Activated CD8-positive, alpha-beta T cell treated with anti-CD3 and anti-CD28 coated beads for 36 hours (primary cell): ENCODE measurements around the gene UBE2L6. TPM values are rescaled to one million over a fixed set of nuclear protein-coding genes. Genes with fewer than 3 reads are reported as not detected.
A peak's percentile ranks its signal among the peaks of the same experiment; 100 is the strongest.

Experiments
- ATAC-seq: fragments of 200-7000 bp; cut with Tn5 transposase; one replicate; pipeline ENCODE4 v1.10.0; 2021; ENCODE audit warnings: mild to moderate bottlenecking, moderate library complexity
- CTCF ChIA-PET: fragments of 350-600 bp; sonication (Branson Sonifier 250); formaldehyde crosslinking; loops from one replicate; lab custom pipeline; 2021; ENCODE audit warnings: antibody characterized with exemption; lab: Charles Lee
- POLR2A ChIA-PET: fragments of 350-600 bp; sonication (Branson Sonifier 250); formaldehyde crosslinking; loops from one replicate; lab custom pipeline; 2021; ENCODE audit warnings: antibody characterized with exemption; lab: Charles Lee
- DNase-seq: peaks from one replicate; pipeline ENCODE4 v3.0.0-alpha.2; 2020
- H3K27ac Mint-ChIP-seq: one replicate; pipeline ENCODE4 v1.8.0; 2021; ENCODE audit warnings: mild to moderate bottlenecking, mixed read lengths
- H3K27me3 Mint-ChIP-seq: one replicate; pipeline ENCODE4 v1.8.0; 2021; ENCODE audit warnings: mixed read lengths
- H3K36me3 Mint-ChIP-seq: one replicate; pipeline ENCODE4 v1.8.0; 2021; ENCODE audit warnings: low read depth, mixed read lengths
- H3K4me1 Mint-ChIP-seq: one replicate; pipeline ENCODE4 v1.8.0; 2021; ENCODE audit warnings: low read depth, mixed read lengths
- H3K4me3 Mint-ChIP-seq: one replicate; pipeline ENCODE4 v1.8.0; 2021; ENCODE audit warnings: mild to moderate bottlenecking, moderate library complexity, mixed read lengths
- H3K9me3 Mint-ChIP-seq: one replicate; pipeline ENCODE4 v1.8.0; 2021; ENCODE audit warnings: mixed read lengths
- CTCF ChIP-seq: fragments of 200-600 bp; IDR thresholded peaks from one replicate; pipeline ENCODE4 v1.8.0; 2022; ENCODE audit warnings: antibody characterized with exemption, mild to moderate bottlenecking
- intact Hi-C: fragments of 100-400 bp; cut with micrococcal nuclease; formaldehyde crosslinking; loops from one replicate; pipeline ENCODE4 v1.10.0; 2022
- total RNA-seq, 2 experiments: library from RNA; stranded (reverse); gene quantifications; one replicate each; pipeline ENCODE4 v1.2.3, GENCODE V29; 2021

The UBE2L6 gene
- total RNA-seq, 2 experiments from 2014 or later = 148 to 159 TPM

GRCh38 chr11:57566005-57566904 lies 1.2 kb downstream of the UBE2L6 start:
- intact Hi-C loops = no loop called here
- CTCF ChIA-PET = interaction anchor here (0.7 to 9.6 kb wide), 5 partner anchors 40 to 78 kb away, joined by 3 to 346 read pairs (median 7); no protein-coding TSS in a partner anchor
- no peaks in the 10 kb centered on the region for H3K27me3 Mint-ChIP-seq
- peak overlapping the region; percentile 98 for H3K27ac Mint-ChIP-seq
- no peak for TF ChIP-seq CTCF
- no peaks in the 10 kb centered on the region for H3K9me3 Mint-ChIP-seq
- H3K4me1 Mint-ChIP-seq = peaks cover 39% of the 10 kb centered on the region
- DNase-seq (peak; percentile 44), ATAC-seq (peak; percentile 47)
- POLR2A ChIA-PET = interaction anchor here (0.8 to 3.1 kb wide), 8 partner anchors 9 to 140 kb away, joined by 3 to 33 read pairs (median 4); partner anchors contain the start of gene CLP1
- peak overlapping the region; percentile 89 for H3K4me3 Mint-ChIP-seq
- peaks cover 25% of the 10 kb centered on the region for H3K36me3 Mint-ChIP-seq

- ATAC-seq = no peak
- Mint-ChIP-seq H3K27me3 (no peaks in the 10 kb centered on the region), H3K9me3 (no peaks in the 10 kb centered on the region), H3K4me1 (peaks cover 36% of the 10 kb centered on the region), H3K36me3 (peaks cover 33% of the 10 kb centered on the region), H3K4me3 (no peak overlapping the region), H3K27ac (peak overlapping the region; percentile 65)
- CTCF ChIA-PET = interaction anchor here (0.9 to 2.5 kb wide), 5 partner anchors 8 to 105 kb away, joined by 3 to 7 read pairs (median 4); no protein-coding TSS in a partner anchor
- intact Hi-C loops = no loop called here
- POLR2A ChIA-PET = interaction anchor here (0.6 kb wide), 1 partner anchor 131 kb away, joined by 3 read pairs; no protein-coding TSS in a partner anchor
- no peak for DNase-seq
- TF ChIP-seq CTCF = no peak
Observed at GRCh38 chr11:57562596-57562995, 4.9 kb downstream of the UBE2L6 start.

- Mint-ChIP-seq H3K27me3 (no peaks in the 10 kb centered on the region), H3K27ac (no peak overlapping the region), H3K9me3 (no peaks in the 10 kb centered on the region), H3K36me3 (peaks cover 38% of the 10 kb centered on the region), H3K4me1 (peaks cover 32% of the 10 kb centered on the region), H3K4me3 (no peak overlapping the region)
- CTCF ChIA-PET = interaction anchor here (0.7 to 1.5 kb wide), 4 partner anchors 12 to 89 kb away, joined by 3 read pairs; no protein-coding TSS in a partner anchor
- POLR2A ChIA-PET = no interaction called here
- intact Hi-C loops = no loop called here
- no peak for TF ChIP-seq CTCF
- DNase-seq (no peak), ATAC-seq (no peak)
Observed at GRCh38 chr11:57560146-57560545, 7.3 kb downstream of the UBE2L6 start.

- Mint-ChIP-seq H3K9me3 (no peaks in the 10 kb centered on the region), H3K36me3 (peaks cover 48% of the 10 kb centered on the region), H3K27ac (no peak overlapping the region), H3K4me1 (peaks cover 4% of the 10 kb centered on the region), H3K4me3 (no peak overlapping the region), H3K27me3 (no peaks in the 10 kb centered on the region)
- POLR2A ChIA-PET = no interaction called here
- no peak for TF ChIP-seq CTCF
- intact Hi-C loops = no loop called here
- DNase-seq (no peak), ATAC-seq (no peak)
- CTCF ChIA-PET = no interaction called here
Observed at GRCh38 chr11:57556041-57556440, 11.4 kb downstream of the UBE2L6 start.

GRCh38 chr11:57555393-57555792 lies 12.1 kb downstream of the UBE2L6 start:
- ChIA-PET CTCF (interaction anchor here (1.0 to 1.3 kb wide), 3 partner anchors 62 to 89 kb away, joined by 3 to 4 read pairs (median 3); no protein-coding TSS in a partner anchor), POLR2A (no interaction called here)
- intact Hi-C loops = no loop called here
- Mint-ChIP-seq H3K4me1 (peaks cover 2% of the 10 kb centered on the region), H3K9me3 (no peaks in the 10 kb centered on the region), H3K36me3 (peaks cover 48% of the 10 kb centered on the region), H3K4me3 (no peak overlapping the region), H3K27ac (no peak overlapping the region), H3K27me3 (no peaks in the 10 kb centered on the region)
- DNase-seq = no peak
- ATAC-seq = no peak
- no peak for TF ChIP-seq CTCF
